Stimulated activated CD4-positive, alpha-beta T cell treated with anti-CD3 and anti-CD28 coated beads, TNF-alpha, amount 100 ng/mL, for 4 hours (primary cell): ENCODE measurements around the gene SLC16A9.

ENCODE experiments used
- DNase-seq, 3 experiments: peaks; one replicate each; pipeline ENCODE4 v3.0.0-alpha.2; 2020; ENCODE audit warnings: low read depth in 3 of 3

Gene SLC16A9

GRCh38 chr10:59718257-59718656, 8.6 kb upstream of the SLC16A9 start:
- DNase-seq, result no peak

- DNase-seq, result no peak
Observed at GRCh38 chr10:59713196-59713821, 3.7 kb upstream of the SLC16A9 start.

- no peak for DNase-seq
Observed at GRCh38 chr10:59711871-59712494, 2.3 kb upstream of the SLC16A9 start.

GRCh38 chr10:59708816-59709394, 745 bp downstream of the SLC16A9 start:
- DNase-seq, result no peak

GRCh38 chr10:59706851-59707797, 2.5 kb downstream of the SLC16A9 start:
- no peak for DNase-seq

GRCh38 chr10:59705931-59706330, 3.7 kb downstream of the SLC16A9 start:
- no peak for DNase-seq

GRCh38 chr10:59704630-59705029, 5.0 kb downstream of the SLC16A9 start:
- DNase-seq, result no peak

- DNase-seq, result no peak
Observed at GRCh38 chr10:59702347-59702746, 7.3 kb downstream of the SLC16A9 start.

GRCh38 chr10:59700709-59701108, 8.9 kb downstream of the SLC16A9 start:
- no peak for DNase-seq

GRCh38 chr10:59698326-59698725, 11.3 kb downstream of the SLC16A9 start:
- DNase-seq, result no peak

GRCh38 chr10:59695637-59696036, 14.0 kb downstream of the SLC16A9 start:
- no peak for DNase-seq

- DNase-seq, result no peak
Observed at GRCh38 chr10:59694936-59695335, 14.7 kb downstream of the SLC16A9 start.

- DNase-seq, result no peak
Observed at GRCh38 chr10:59692113-59692512, 17.5 kb downstream of the SLC16A9 start.

- no peak for DNase-seq
Observed at GRCh38 chr10:59688921-59689351, 20.7 kb downstream of the SLC16A9 start.

GRCh38 chr10:59687657-59688056, 22.0 kb downstream of the SLC16A9 start:
- DNase-seq, result no peak

- DNase-seq, result no peak
Observed at GRCh38 chr10:59684006-59684405, 25.6 kb downstream of the SLC16A9 start.

- no peak for DNase-seq
Observed at GRCh38 chr10:59682986-59683937, 26.4 kb downstream of the SLC16A9 start.

- no peak for DNase-seq
Observed at GRCh38 chr10:59680199-59680598, 29.5 kb downstream of the SLC16A9 start.

- DNase-seq, result no peak
Observed at GRCh38 chr10:59678884-59679301, 30.8 kb downstream of the SLC16A9 start.

GRCh38 chr10:59677253-59677831, 32.3 kb downstream of the SLC16A9 start:
- DNase-seq, result no peak

- no peak for DNase-seq
Observed at GRCh38 chr10:59675812-59676211, 33.8 kb downstream of the SLC16A9 start.
